GM19043 (cell line): Measurements from ENCODE around the gene MAD1L1.
A peak's percentile ranks its signal among the peaks of the same experiment; 100 is the strongest.
"Not testable (repeated sequence)": the region's sequence is repeated elsewhere in the genome, so short reads cannot be mapped to it uniquely, and the experiment has no call there.

Experiments used
- ATAC-seq: cut with Tn5 transposase; IDR thresholded peaks from one replicate; pipeline ENCODE4 v1.9.1; 2021; ENCODE audit warnings: low read depth; ENCODE audit not compliant: unreplicated experiment

Gene MAD1L1

DNA sequence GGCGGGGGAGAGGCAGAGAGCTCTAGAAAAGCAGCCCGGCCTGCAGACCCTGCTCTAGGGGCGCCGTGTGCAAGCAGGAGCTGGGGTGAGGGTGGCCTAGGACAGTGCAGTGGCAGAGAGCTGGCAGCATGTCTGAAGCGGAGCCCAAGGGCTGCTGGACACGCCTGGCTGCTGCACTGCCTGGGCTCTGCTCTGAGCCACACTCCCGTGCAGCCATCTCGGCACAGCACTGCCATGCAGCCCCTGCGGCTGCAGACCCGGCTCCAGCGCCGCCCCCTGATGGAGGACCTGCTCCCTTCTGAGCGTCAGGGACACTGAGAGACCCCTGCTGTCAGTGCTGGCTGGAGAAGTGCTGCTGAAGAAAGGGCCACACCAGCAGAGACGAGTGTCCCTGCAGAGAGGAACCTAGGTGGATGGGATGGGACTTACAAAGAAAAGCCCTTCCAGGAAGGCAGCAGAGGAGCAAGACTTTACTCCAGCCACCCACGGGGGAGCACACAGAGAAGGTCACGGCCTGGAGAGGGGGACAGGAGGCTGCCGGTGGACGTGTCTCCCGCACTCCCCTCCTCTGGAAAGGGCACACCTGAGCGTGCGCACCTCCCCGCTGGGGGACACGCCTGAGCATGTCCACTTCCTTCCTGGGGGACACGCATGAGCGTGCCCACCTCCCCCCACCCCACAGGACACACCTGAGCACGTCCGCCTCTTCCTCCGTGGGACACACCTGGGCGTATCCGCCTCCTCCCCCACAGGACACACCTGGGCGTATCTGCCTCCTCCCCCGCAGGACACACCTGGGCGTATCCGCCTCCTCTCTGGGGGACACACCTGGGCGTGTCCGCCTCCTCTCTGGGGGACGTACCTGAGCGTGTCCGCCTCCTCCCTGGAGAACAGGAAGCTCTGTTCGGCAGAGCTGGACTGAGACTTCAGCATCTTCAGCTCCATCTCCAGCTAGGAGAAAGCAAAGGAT is 252.9 kb downstream of the MAD1L1 start:
- ATAC-seq = peak; percentile 57

DNA sequence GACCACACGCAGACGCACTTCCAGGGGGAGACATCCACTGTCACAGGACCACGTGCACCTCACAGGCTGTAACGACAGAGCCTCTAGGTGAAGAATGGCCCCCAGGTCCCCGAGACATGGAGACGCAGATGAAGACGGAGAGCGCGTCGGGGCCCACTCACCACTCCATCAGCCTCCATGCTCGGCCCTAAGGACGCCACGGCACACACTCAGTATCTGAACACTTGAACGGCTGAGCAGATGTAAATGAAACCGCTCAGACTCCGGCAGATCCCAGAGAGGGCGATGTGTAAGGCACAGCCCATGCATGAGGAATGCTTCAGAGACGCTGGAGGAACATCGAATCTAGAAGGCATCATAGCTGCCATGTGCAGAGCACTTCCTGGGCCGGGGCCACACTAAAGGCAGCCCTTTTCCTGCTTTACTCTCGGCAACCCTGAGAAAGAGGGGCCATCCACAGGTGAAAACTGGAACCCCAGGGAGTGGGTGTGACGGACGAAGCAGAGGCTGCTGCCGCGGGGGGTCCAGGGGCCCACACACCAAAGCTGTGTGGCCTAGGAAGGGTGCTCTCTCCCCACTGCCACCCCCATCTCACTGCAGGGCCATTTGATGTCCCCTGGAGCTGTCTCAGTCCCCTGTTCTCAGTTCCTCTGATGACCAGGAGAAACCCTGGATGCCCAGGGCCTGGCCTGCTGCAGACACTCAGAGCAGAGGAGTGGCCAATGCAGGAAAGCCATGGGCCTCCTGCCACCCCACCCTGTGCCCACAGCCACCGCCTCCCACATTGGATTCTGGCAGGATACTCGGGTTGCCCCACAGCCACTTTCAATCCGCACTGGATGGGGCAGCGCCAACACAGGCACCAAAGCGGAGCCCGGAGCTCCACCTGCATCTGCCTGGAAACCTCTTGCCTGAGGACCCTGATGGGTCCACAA is 253.8 kb downstream of the MAD1L1 start:
- no peak for ATAC-seq

DNA sequence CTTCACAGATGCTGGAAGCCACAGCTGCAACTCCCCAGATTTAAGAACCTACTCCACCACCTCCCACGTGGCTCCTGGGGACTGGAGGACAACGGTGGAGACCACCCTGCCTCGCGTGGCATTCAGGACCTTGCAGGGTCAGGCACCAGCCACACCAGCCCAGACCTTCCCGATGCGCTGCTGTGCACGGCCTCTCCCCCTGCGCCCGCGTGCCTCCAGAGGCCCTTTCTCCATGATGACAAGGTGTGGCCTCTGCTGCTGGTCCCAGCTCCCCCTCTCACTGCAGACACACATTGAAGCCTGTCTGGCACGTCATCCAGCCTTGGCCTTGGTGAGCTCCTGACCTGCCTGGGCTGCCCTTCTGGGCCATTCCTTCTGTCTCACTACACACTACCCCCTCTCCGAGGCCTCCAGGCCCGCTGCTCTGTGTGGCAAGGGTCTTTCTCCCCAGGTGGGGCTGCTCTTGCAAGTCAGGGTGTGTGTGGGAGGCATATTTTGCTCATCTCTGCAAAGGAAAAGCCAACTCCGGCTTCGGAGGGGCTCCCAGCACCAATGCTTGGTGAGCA is 254.8 kb downstream of the MAD1L1 start:
- no peak for ATAC-seq

DNA sequence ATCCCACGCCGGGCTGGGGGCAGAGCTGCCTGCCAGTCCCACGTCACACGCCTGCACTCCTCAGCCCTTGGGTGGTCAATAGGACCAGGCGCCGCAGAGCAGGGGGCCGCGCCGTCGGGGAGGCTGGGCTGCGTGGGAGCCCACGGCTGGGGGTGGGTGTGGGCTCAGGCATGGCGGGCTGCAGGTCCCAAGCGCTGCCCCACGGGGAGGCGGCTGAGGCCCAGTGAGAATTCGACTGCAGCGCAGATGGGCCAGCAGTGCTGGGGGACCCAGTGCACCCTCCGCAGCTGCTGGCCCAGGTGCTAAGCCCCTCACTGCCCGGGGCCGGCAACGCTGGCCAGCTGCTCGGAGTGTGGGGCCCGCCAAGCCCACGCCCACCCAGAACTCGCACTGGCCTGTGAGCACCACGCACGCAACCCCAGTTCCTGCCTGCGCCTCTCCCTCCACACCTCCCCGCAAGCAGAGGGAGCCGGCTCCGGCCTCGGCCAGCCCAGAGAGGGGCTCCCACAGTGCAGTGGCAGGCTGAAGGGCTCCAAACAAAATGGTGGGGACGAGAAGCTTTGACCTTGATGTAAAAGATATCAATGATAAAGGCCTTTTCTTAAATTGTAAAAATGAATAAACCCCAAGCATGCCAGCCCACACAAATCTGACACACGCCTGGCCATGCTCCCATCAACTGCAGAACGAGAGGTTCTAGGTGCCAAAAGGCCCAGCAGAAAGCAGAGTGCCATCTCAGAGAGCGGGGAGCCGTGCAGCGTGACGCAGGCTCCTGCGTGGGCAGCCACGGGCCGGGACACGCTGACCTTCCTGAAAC is 255.5 kb downstream of the MAD1L1 start:
- no peak for ATAC-seq

DNA sequence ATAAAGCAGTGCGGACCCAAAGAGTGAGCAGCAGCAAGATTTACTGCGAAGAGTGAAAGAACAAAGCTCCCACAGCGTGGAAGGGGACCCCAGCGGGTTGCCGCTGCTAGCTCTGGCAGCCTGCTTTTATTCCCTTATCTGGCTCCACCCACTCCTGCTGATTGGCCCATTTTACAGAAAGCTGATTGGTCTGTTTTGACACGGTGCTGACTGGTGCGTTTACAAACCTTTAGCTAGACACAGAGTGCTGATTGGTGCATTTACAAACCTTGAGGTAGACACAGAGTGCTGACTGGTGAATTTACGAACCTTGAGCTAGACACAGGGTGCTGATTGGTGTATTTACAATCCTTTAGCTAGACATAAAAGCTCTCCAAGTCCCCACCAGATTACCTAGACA is 256.2 kb downstream of the MAD1L1 start:
- not testable (repeated sequence) for ATAC-seq

DNA sequence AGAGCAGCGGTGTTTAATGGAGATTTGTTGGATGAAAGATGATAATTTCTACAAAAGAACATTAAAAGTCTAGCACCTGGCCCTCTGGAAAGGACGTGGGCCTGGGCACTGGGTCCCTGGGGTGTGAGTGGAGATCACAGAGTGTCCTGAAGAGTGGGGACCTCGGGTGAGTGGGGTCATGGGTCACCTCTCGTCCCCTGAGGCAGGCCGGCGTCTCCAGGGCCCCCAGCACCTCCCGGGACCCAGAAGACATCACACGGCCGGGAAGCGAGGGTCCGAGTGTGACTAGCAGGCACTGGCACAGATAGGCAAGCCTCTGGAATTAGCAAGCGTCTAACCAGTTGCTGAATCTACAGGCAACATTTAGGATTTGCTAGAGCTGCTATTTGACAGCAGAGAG is 257.2 kb downstream of the MAD1L1 start:
- no peak for ATAC-seq

DNA sequence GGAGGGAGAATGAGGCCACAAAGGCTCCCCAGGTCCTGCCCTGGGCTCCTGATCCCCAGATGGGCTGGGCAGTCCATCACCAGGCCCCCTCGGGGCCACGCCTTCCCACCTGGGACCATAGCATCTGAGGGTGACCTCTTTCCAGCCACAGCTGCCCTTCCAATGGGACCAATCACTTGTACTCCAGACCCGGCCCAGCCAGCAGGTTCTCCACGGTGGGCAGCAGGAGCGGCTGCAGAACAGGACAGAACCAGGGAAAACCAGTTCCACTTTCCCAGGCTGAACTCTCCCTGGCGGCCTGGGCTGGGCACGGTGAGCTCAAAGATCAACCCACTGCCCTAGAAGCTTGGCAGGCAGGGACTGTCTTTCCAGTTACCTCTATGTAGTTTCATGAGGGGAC is 257.6 kb downstream of the MAD1L1 start:
- ATAC-seq = no peak

DNA sequence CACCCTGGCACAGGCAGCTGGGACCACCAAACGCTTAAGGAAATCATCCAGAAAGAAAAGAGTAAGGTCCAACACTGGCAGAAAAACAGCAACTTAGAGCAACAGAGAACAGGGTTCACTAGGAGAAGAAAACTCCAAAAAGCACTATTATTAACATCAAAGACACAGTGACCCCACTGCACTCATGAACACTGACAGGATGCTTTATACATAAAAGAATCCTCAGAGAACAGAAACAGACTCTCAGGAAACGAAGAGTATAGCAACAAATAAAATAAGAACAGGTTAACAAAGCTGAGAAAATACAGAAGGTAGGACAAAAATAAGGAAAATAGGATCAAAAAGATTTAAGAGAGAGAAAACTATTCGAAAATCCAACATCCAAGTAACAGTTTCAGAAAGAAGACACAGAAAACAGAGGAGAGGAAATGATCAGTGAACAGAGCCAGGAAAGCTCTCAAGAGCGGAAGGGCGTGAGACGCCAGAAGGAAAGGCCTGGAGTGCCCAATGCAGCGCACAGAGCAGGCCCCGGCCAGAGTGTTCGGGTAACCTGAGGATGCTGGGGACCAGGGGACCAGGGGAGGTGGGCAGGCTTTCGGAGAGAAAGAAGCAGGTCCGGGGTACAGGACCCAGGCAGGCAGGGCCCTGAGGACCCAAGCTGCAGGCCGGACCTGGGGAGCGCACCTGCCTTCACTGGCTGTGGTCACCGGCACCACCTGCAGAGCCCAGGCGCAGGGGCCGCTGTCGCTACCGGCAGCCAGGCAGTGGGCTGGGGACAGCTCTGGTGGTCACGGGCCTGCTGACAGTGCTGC is 258.2 kb downstream of the MAD1L1 start:
- no peak for ATAC-seq

DNA sequence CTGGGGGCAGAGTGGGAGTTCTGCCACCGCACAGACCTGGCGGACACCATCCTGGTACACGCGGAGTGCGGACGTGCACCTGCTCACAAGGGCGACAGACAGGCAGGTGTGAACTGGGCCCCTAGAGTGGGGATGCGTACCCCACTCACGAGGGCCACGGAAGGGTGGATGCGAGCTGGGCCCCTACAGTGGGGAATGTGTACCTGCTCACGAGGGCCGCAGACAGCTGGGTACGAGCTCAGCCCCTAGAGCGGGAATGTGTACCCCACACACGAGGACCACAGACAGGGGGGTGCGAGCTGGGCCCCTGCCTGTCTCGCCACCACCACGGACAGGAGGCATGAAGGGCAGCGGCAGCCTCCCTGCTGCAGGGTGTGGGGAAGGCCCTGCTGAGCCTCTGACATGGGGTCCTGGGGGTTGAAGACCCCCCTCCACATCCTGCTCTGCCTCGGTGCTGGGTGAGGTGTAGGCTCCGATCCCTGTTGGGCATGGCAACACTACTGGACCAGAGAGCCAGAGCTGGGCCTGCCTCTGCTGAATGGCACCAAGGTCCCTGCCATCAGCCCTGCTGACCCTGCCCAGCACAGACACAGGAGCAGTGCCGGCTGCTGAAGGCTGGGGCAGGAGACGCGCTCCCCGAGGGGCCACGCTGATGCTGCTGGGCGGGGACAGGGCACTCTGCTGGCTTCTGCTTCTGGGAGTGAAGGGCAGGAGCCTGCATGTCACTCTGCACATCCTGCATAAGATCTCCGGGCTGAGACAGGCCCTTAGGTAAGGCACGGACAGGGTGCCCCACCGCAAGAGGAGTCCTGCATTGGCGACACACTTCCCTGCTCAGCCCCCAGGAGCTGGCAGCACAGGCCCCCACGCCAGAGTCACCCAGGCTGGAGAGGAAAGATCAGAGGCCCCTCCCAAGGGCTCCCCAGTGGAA is 259.2 kb downstream of the MAD1L1 start:
- no peak for ATAC-seq

DNA sequence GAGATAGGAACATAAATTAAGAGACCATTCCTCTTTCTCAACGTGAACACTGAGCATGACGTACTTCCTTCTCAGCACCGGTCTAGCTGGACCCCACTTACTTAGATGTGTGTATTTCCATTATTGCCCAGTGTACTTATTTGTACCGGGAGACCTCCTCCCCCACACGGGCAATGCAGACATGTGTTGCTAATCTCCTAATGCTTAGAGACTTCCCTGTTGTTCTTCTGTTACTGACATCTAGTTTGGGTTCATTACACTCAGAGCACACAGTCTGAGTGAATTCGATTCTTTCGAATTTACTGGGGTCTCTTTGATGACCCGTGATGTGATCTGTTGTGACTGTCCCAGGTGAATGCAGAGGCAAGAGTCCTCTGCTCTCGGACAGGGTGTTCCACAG is 260.0 kb downstream of the MAD1L1 start:
- ATAC-seq = no peak

DNA sequence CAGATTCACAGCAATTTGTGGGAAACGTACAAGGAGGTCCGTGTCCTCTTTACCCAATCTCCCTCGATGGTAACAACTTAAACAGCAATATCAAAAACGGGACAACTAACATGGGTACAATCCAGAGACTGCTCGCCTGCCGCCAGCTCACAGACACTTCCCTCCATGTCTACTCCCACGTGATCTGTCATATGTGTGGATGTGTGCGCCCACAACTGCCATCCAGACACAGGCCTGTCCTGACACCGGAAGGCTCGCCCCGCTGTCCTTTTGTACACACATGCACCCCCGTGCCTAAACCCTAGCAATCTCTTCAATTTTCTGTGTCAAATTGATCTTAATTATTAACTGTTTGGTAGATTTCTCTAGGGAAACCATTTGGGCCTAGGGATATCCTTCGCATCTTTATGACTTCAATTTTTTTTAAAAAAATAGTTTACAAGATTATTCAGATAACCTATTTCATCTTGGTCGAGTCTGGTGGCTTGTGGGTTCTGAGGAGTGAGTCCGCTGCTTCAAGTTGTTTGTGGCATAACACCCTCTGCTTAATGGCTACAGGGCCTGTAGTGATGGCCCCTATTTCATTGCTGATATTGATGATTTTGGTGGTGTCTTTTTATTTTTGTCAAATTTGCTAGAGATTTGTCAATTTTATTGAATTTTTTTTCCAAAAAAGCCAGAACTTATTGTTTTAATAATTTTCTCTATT is 260.6 kb downstream of the MAD1L1 start:
- ATAC-seq = no peak

DNA sequence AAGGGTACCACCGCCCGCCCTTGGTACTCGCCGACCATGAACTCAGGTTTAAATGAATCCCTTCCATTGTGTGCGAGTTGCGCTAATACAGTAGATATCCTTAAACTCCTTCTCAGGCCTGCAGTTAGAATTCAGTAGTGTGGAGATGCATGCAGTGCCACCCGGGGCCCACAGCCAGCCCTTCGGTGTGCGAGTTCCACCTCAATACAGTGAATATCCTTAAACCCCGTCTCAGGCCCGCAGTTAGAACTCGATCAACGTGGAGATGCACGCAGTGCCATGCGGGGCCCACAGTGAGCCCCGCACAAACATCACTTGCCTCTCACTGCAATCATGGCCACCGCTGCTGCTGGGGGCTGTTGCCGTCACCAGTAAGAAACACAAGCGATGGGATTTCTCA is 261.9 kb downstream of the MAD1L1 start:
- ATAC-seq = no peak

DNA sequence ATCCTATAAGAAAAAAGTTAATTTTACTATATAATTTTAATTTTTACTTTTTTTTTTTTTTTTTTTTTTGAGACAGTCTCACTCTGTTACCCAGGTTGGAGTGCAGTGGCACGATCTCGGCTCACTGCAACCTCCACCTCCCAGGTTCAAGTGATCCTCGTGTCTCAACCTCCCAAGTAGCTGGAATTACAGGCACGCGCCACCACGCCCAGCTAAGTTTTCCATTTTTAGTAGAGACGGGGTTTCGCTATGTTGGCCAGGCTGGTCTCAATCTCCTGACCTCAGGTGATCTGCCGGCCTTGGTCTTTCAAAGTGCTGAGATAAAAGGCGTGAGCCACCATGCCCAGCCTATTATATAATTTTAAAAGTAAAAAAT is 262.5 kb downstream of the MAD1L1 start:
- ATAC-seq = not testable (repeated sequence)

DNA sequence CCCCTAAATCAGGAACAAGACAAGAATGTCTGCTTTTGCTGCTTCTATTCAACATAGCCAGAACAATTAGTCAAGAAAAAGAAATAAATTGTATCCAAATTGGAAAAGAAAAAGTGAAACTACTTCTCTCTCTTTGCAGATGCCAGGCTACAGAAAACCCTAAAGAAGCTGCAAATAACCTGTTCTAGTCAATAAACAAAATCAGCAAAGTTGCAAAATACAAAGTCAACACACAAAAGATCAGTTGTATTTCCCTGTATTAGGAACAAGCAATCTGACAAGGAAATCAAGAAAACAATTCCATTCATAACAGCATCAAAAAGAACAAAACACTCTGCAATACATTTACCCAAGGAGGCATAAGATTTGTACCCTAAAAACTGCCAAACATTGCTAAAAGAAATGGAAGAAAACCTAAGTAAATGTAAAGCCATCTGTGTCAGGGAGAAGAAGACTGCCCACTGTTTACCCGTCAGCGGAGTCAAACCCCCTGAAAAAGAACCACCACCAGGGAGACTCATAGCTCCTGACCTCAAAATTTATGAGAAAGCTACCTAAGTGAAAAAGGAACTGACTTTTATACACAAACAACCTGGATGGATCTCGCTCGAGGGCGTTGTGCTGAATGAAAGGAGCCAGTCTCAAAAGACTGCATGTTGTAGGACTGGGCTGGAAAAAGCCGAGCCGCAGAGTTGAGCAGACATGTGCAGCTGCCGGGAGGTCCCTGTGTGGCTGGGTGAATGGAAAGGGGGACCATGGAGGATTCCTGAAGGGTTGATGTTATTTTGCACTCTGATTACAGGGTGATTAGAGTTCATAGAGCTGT is 263.1 kb downstream of the MAD1L1 start:
- no peak for ATAC-seq

DNA sequence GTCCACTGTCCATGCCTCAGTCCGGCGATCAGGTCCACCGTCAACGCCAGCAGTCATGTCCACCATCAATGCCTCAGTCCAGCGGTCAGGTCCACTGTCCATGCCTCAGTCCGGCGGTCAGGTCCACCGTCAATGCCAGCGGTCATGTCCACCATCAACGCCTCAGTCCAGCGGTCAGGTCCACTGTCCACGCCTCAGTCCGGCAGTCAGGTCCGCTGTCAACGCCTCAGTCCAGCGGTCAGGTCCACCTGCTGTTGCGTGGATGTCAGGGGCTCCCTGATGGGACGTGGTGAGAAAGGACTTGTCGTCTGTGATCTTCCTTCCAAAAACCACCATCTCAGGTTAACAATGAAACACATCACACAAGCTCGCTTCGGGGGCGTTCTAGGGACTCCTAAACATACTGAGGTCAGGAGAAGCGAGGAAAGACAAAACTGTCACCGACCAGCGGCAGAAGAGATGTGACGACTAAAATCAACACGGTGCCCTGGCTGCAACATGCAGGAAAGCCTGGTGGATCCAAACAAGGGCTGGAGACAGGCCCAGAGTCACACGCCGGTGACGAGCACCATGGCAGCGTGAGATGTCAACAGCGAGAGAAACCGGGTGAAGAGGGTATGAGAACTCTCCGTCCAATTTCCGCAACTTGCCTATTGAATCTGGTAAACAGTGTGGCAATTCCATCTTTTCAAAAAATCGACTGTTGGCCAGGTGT is 264.2 kb downstream of the MAD1L1 start:
- no peak for ATAC-seq
